CD4-positive, alpha-beta T cell (primary cell): Measurements from ENCODE around the gene SLC15A4. TPM values are rescaled to one million over a fixed set of nuclear protein-coding genes. Genes with fewer than 3 reads are reported as not detected.

Experiments
- ATAC-seq: fragments of 200-7000 bp; cut with Tn5 transposase; one replicate; pipeline ENCODE4 v1.10.0; 2022; ENCODE audit warnings: mild to moderate bottlenecking; ENCODE audit not compliant: poor library complexity
- CTCF ChIA-PET: fragments of 350-600 bp; sonication (Branson Sonifier 250); formaldehyde crosslinking; loops from one replicate; lab custom pipeline; 2021; ENCODE audit warnings: antibody characterized with exemption, inconsistent platforms; lab: Charles Lee
- POLR2A ChIA-PET: fragments of 350-600 bp; sonication (Branson Sonifier 250); formaldehyde crosslinking; loops from one replicate; lab custom pipeline; 2021; ENCODE audit warnings: antibody characterized with exemption, inconsistent platforms; lab: Charles Lee
- DNase-seq, 14 experiments: peaks; one replicate each; pipeline ENCODE4 v3.0.0-alpha.2; 2013 to 2020; ENCODE audit warnings: mixed read lengths in 2 of 14
- H3K27ac ChIP-seq, 2 donors: one replicate each; pipeline versions ENCODE4 v1.5.1 to v1.7.0; 2013; ENCODE audit warnings: low read length in 2 of 2, low read depth in 1 of 2, mild to moderate bottlenecking in 1 of 2
- H3K27me3 ChIP-seq, 2 experiments: 1 replicate in 1 of 2; 2 replicates in 1 of 2; pipeline versions ENCODE4 v1.6.1 to v1.7.0; 2013; ENCODE audit warnings: low read length in 2 of 2, control low read depth in 1 of 2, mild to moderate bottlenecking in 1 of 2, moderate library complexity in 1 of 2; ENCODE audit not compliant: insufficient read depth in 2 of 2, control insufficient read depth in 1 of 2
- H3K36me3 ChIP-seq: one replicate; pipeline ENCODE4 v1.6.1; 2013; ENCODE audit warnings: low read length, control low read depth; ENCODE audit not compliant: insufficient read depth
- H3K4me1 ChIP-seq: one replicate; pipeline ENCODE4 v1.6.1; 2013; ENCODE audit warnings: low read length, control low read depth; ENCODE audit not compliant: insufficient read depth
- H3K4me3 ChIP-seq: one replicate; pipeline ENCODE4 v1.5.1; 2013; ENCODE audit warnings: mild to moderate bottlenecking, low read length, moderate library complexity
- H3K9me3 ChIP-seq, 2 experiments: 1 replicate in 1 of 2; 2 replicates in 1 of 2; pipeline versions ENCODE4 v1.6.1 to v1.7.0; 2013; ENCODE audit warnings: low read length in 2 of 2, mild to moderate bottlenecking in 2 of 2, control low read depth in 1 of 2, moderate library complexity in 1 of 2; ENCODE audit not compliant: control insufficient read depth in 1 of 2, insufficient read depth in 1 of 2
- H3K27ac Mint-ChIP-seq: one replicate; pipeline ENCODE4 v1.8.0; 2020; ENCODE audit warnings: mixed read lengths
- H3K27me3 Mint-ChIP-seq: one replicate; pipeline ENCODE4 v1.8.0; 2021; ENCODE audit warnings: mixed read lengths
- H3K36me3 Mint-ChIP-seq: one replicate; pipeline ENCODE4 v1.8.0; 2021; ENCODE audit warnings: low read depth, mixed read lengths
- H3K4me1 Mint-ChIP-seq: one replicate; pipeline ENCODE4 v1.8.0; 2021; ENCODE audit warnings: low read depth, mixed read lengths
- H3K4me3 Mint-ChIP-seq: one replicate; pipeline ENCODE4 v1.8.0; 2020; ENCODE audit warnings: mild to moderate bottlenecking, mixed read lengths
- H3K9me3 Mint-ChIP-seq: one replicate; pipeline ENCODE4 v1.8.0; 2020; ENCODE audit warnings: mixed read lengths
- intact Hi-C, 2 experiments: fragments of 100-400 bp; cut with DNase I in 1 of 2; cut with micrococcal nuclease in 1 of 2; formaldehyde crosslinking; loops; one replicate each; pipeline versions ENCODE4 v1.15.1 to v1.9.0; 2023 to 2025; cut with DNase I, micrococcal nuclease
- total RNA-seq, 174 experiments: library from RNA in 2 of 174; stranded (reverse) in 2 of 174; gene quantifications; one replicate each; pipeline ENCODE4 v1.2.3 and lab custom pipeline; 2021 to 2026
- TF ChIP-seq, protein P1 (sequence below): fragments of 200-600 bp; IDR thresholded peaks from one replicate; pipeline ENCODE4 v1.8.0; 2022; ENCODE audit warnings: antibody characterized with exemption, mild to moderate bottlenecking

Gene SLC15A4
- total RNA-seq, 2 experiments from 2014 or later, result 18.4 to 18.5 TPM

DNA sequence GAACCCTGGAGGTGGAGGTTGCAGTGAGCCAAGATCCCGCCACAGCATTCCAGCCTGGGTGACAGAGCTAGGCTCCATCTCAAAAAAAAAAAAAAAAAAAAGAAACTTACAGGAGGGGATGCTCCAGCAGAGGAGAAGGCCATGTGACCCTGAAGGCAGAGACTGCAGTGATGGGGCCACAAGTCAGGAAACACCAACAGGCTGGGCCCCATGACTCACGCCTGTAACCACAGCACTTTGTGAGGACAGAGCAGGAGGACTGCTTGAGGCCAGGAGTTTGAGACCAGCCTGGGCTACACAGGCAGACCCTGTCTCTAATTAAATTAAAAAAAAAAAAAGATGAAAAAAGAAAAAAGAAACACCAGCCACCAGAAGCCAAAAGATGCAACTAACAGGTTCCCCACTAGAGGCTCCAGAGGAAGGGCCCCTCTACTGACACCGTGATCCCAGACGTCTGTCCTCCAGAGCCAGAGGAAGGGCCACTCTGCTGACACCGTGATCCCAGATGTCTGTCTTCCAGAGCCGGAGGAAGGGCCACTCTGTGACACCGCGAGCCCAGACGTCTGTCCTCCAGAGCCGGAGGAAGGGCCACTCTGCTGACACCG is 20.4 kb upstream of the SLC15A4 start:
- ChIA-PET CTCF (no interaction called here), POLR2A (no interaction called here)
- Mint-ChIP-seq H3K36me3 (no peaks in the 10 kb centered on the region), H3K27ac (no peak overlapping the region), H3K4me1 (no peaks in the 10 kb centered on the region), H3K27me3 (peaks cover 10% of the 10 kb centered on the region), H3K9me3 (no peaks in the 10 kb centered on the region), H3K4me3 (no peak overlapping the region)
- Histone ChIP-seq H3K4me3 (no peak overlapping the region), H3K9me3 (peaks cover 0 to 6% of the 10 kb centered on the region in 2 experiments), H3K36me3 (no peaks in the 10 kb centered on the region), H3K4me1 (no peaks in the 10 kb centered on the region), H3K27ac (no peak overlapping the region), H3K27me3 (no peaks in the 10 kb centered on the region)
- intact Hi-C loops, result no loop called here
- no peak for ATAC-seq
- DNase-seq, result peak in 3 of 14 experiments; percentile 21 to 66 (median 57)
- TF ChIP-seq, protein P1, sequence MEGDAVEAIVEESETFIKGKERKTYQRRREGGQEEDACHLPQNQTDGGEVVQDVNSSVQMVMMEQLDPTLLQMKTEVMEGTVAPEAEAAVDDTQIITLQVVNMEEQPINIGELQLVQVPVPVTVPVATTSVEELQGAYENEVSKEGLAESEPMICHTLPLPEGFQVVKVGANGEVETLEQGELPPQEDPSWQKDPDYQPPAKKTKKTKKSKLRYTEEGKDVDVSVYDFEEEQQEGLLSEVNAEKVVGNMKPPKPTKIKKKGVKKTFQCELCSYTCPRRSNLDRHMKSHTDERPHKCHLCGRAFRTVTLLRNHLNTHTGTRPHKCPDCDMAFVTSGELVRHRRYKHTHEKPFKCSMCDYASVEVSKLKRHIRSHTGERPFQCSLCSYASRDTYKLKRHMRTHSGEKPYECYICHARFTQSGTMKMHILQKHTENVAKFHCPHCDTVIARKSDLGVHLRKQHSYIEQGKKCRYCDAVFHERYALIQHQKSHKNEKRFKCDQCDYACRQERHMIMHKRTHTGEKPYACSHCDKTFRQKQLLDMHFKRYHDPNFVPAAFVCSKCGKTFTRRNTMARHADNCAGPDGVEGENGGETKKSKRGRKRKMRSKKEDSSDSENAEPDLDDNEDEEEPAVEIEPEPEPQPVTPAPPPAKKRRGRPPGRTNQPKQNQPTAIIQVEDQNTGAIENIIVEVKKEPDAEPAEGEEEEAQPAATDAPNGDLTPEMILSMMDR, result no peak

DNA sequence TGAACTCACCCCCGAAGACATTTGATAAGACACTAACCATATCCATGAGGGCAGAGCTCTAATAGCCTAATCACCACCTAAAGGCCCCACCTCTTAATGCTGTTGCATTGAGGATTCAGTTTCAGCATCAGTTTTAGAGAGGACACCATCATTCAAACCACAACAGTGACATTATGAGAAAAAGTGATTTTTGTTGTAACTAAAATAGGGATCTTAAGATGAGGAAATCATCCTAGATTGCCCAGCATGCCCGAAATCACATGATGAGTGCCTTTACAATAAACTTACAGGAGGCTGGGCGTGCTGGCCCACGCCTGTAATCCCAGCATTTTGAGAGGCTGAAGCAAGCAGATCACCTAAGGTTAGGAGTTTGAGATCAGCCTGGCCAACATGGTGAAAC is 19.8 kb upstream of the SLC15A4 start:
- H3K36me3 Mint-ChIP-seq, result no peaks in the 10 kb centered on the region
- no peaks in the 10 kb centered on the region for H3K9me3 Mint-ChIP-seq
- no peak overlapping the region for H3K27ac Mint-ChIP-seq
- H3K4me3 Mint-ChIP-seq, result no peak overlapping the region
- Histone ChIP-seq H3K27me3 (no peaks in the 10 kb centered on the region), H3K4me1 (no peaks in the 10 kb centered on the region), H3K27ac (no peak overlapping the region), H3K4me3 (no peak overlapping the region), H3K36me3 (no peaks in the 10 kb centered on the region), H3K9me3 (peaks cover 0 to 6% of the 10 kb centered on the region in 2 experiments)
- H3K27me3 Mint-ChIP-seq, result peaks cover 14% of the 10 kb centered on the region
- intact Hi-C loops, result no loop called here
- TF ChIP-seq, protein P1, result no peak
- DNase-seq (no peak), ATAC-seq (no peak)
- H3K4me1 Mint-ChIP-seq, result no peaks in the 10 kb centered on the region
- CTCF ChIA-PET, result no interaction called here
- POLR2A ChIA-PET, result no interaction called here

DNA sequence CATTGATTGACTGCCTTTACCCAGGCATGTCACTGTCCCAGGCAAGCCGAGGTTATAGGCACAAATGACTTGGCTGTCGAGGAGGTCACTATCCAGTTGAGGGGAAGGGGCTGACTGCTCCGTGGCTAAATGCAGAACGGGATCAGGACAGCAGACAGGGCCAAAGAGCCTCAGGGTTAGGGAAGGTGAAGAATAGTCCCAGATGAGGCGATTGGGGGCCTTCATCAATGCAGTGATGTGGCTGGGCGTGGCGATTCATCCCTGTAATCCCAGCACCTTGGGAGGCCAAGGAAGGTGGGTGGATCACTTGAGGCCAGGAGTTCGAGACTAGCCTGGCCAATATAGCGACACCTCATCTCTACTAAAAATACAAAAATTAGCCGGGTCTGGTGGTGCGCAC is 18.8 kb upstream of the SLC15A4 start:
- Histone ChIP-seq H3K27ac (no peak overlapping the region), H3K4me1 (no peaks in the 10 kb centered on the region), H3K27me3 (no peaks in the 10 kb centered on the region), H3K9me3 (peaks cover 0 to 4% of the 10 kb centered on the region in 2 experiments), H3K4me3 (no peak overlapping the region), H3K36me3 (no peaks in the 10 kb centered on the region)
- POLR2A ChIA-PET, result no interaction called here
- Mint-ChIP-seq H3K4me3 (no peak overlapping the region), H3K36me3 (no peaks in the 10 kb centered on the region), H3K27me3 (peaks cover 14% of the 10 kb centered on the region), H3K27ac (no peak overlapping the region), H3K9me3 (no peaks in the 10 kb centered on the region), H3K4me1 (no peaks in the 10 kb centered on the region)
- CTCF ChIA-PET, result no interaction called here
- ATAC-seq, result no peak
- no peak for DNase-seq
- intact Hi-C loops, result no loop called here
- TF ChIP-seq, protein P1, result no peak
